DOHH2 (cell line): Measurements from ENCODE around the gene ADAM10.

Experiments used
- EZH2phosphoT487 ChIP-seq: fragments of 200-600 bp; sonication (generic); IDR thresholded peaks from 2 replicates; pipeline ENCODE4 v1.6.1; 2017; ENCODE audit warnings: borderline replicate concordance, mild to moderate bottlenecking, antibody characterized with exemption, low read length, moderate library complexity, mixed read lengths
- TF ChIP-seq, protein P1 (sequence below): fragments of 200-600 bp; sonication (generic); IDR thresholded peaks from one replicate; pipeline ENCODE4 v1.5.1; 2014; ENCODE audit warnings: antibody characterized with exemption, mild to moderate bottlenecking, low read depth, low read length; ENCODE audit not compliant: poor library complexity, severe bottlenecking

DNA sequence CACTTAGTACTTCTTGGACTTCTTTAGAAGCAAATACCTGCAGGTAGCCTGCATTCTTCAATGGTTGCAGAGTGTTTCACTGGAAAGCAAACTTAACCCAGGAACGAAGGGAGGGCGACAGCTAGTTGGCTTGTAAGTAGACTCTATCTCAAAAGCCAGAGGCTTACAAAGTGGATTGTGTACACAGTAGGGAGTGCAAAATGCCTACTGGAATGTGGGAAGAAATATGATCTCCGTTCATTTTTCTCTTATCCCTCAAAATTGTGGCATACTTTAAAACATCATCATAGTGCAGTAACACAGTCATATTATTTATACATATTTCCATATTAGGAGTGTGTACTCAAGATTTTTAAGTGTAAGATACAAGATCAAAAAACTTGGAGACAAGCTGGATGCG is 162.0 kb downstream of the ADAM10 start:
- TF ChIP-seq, protein P1, sequence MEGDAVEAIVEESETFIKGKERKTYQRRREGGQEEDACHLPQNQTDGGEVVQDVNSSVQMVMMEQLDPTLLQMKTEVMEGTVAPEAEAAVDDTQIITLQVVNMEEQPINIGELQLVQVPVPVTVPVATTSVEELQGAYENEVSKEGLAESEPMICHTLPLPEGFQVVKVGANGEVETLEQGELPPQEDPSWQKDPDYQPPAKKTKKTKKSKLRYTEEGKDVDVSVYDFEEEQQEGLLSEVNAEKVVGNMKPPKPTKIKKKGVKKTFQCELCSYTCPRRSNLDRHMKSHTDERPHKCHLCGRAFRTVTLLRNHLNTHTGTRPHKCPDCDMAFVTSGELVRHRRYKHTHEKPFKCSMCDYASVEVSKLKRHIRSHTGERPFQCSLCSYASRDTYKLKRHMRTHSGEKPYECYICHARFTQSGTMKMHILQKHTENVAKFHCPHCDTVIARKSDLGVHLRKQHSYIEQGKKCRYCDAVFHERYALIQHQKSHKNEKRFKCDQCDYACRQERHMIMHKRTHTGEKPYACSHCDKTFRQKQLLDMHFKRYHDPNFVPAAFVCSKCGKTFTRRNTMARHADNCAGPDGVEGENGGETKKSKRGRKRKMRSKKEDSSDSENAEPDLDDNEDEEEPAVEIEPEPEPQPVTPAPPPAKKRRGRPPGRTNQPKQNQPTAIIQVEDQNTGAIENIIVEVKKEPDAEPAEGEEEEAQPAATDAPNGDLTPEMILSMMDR, result no peak
- TF ChIP-seq EZH2phosphoT487, result no peak
